ENCODE data around the gene ZG16. TPM values are rescaled to one million over a fixed set of nuclear protein-coding genes. Genes with fewer than 3 reads are reported as not detected.
A peak's percentile ranks its signal among the peaks of the same experiment; 100 is the strongest.

ZG16 gene
- total RNA-seq, 1 experiment from 2014 or later = 0.07 TPM

GRCh38 chr16:29790949-29791844 lies 13.1 kb downstream of the ZG16 start:
- TSS peak; percentile 69 for BruUV-seq (replicated peaks)
- Histone ChIP-seq H3K36me3 (ENCODE audit: control insufficient read depth in 1 of 2, insufficient read depth in 2 of 2, low read length in 2 of 2) (peaks cover 0 to 8% of the 10 kb centered on the region in 2 experiments; a peak in 1 of 4 replicates), H2AFZ (ENCODE audit: low read depth, low read length, poor library complexity, severe bottlenecking) (no peak overlapping the region), H3K9me2 (ENCODE audit: insufficient read depth) (no peaks in the 10 kb centered on the region), H3K4me3 (replicated peaks in 1 of 2; ENCODE audit: low read depth in 1 of 2, low read length in 2 of 2) (peak overlapping the region; percentile 90 to 99), H3K79me2 (ENCODE audit: insufficient read depth, low read length) (peaks cover 56% of the 10 kb centered on the region), H3K27ac (ENCODE audit: low read depth, low read length) (peak overlapping the region; percentile 80), H3K4me1 (ENCODE audit: control insufficient read depth in 1 of 2, insufficient read depth in 2 of 2, low read length in 2 of 2) (peaks cover 13 to 21% of the 10 kb centered on the region in 2 experiments), H4K20me1 (ENCODE audit: insufficient read depth) (no peaks in the 10 kb centered on the region), H3K27me3 (ENCODE audit: insufficient read depth, low read length) (no peaks in the 10 kb centered on the region), H3K4me2 (ENCODE audit: low read length) (peak overlapping the region; percentile 83), H3K9me3 (ENCODE audit: control insufficient read depth in 1 of 2, insufficient read depth in 1 of 2, low read depth in 1 of 2, low read length in 2 of 2) (no peaks in the 10 kb centered on the region), H3K9ac (ENCODE audit: low read length) (peak overlapping the region; percentile 99)
- ChIA-PET POLR2A (interaction anchor here (1.0 to 2.1 kb wide), 8 partner anchors 8 to 29 kb away, joined by 3 to 10 read pairs (median 4); partner anchors contain the start of genes MVP and PAGR1), CTCF (interaction anchor here (1.0 to 1.6 kb wide), 7 partner anchors 9 to 91 kb away, joined by 3 to 14 read pairs (median 5); partner anchors contain the start of gene PAGR1), RAD21 (ENCODE audit: low non-redundant PET in 1 of 2, low total read pairs in 2 of 2, uncharacterized antibody in 2 of 2, unreplicated experiment in 2 of 2) (interaction anchor here (1.3 to 1.6 kb wide), 2 partner anchors 13 to 90 kb away, joined by 3 read pairs; no protein-coding TSS in a partner anchor)
- peak; percentile 22; the same call in 1 of the 2 replicates for TF ChIP-seq SIN3A (IDR thresholded peaks at IDR 0.05; ENCODE audit: low read depth)
- no peak for TF ChIP-seq CEBPB (IDR thresholded peaks at IDR 0.05; ENCODE audit: low read depth)
- no peak for TF ChIP-seq SRF (IDR thresholded peaks at IDR 0.05; ENCODE audit: low read depth)
- no peak for TF ChIP-seq ATF3 (IDR thresholded peaks at IDR 0.05)
- no peak for TF ChIP-seq EZH2phosphoT487 (IDR thresholded peaks at IDR 0.05; ENCODE audit: borderline replicate concordance)
- no peak for TF ChIP-seq ELF1 (IDR thresholded peaks at IDR 0.05; ENCODE audit: borderline replicate concordance, low read depth)
- intact Hi-C loops (cut with micrococcal nuclease) = loop anchor here (2.0 kb wide), 1 partner anchor 14 kb away; no protein-coding TSS in a partner anchor
- ATAC-seq = peak; percentile 45
- no peak for DNase-seq (ENCODE audit: low read depth, low spot score)
